GM08714 (cell line): ENCODE data around the gene CISH.

ENCODE experiments used
- H3K4me3 ChIP-seq: fragments of 200-500 bp; sonication (Bioruptor generic); 2 replicates; pipeline ENCODE4 v1.5.1; 2014; ENCODE audit warnings: mild to moderate bottlenecking, low read length, inconsistent platforms
- ZNF274 ChIP-seq: IDR thresholded peaks from 2 replicates; pipeline ENCODE4 v1.6.1; 2012; ENCODE audit warnings: mild to moderate bottlenecking, low read depth, low read length

Gene CISH

GRCh38 chr3:50570508-50571279 is 40.9 kb downstream of the CISH start:
- no peak for TF ChIP-seq ZNF274
- H3K4me3 ChIP-seq: no peak overlapping the region

- TF ChIP-seq ZNF274: no peak
- H3K4me3 ChIP-seq: peak within 1 kb of the TSS; percentile 87
These were observed 42.4 kb downstream of the CISH start, which contains the start of gene HEMK1 for GRCh38 chr3:50568947-50569749. Gene HEMK1, plus strand, starts transcription at chr3:50569522. Its CDS starts 1,583 bp downstream, at chr3:50571105.

GRCh38 chr3:50567386-50568167 is 44.0 kb downstream of the CISH start, which contains the start of gene C3orf18:
Gene C3orf18, minus strand, starts transcription at chr3:50567747. Its CDS starts 2,048 bp downstream, at chr3:50565699.
- TF ChIP-seq ZNF274: no peak
- peak within 1 kb of the TSS; percentile 87; the same call in 1 of the 2 replicates for H3K4me3 ChIP-seq

- H3K4me3 ChIP-seq: peak overlapping the region; percentile 26; the same call in 1 of the 2 replicates
- no peak for TF ChIP-seq ZNF274
These were observed 44.6 kb downstream of the CISH start for GRCh38 chr3:50567011-50567385.

- no peak overlapping the region for H3K4me3 ChIP-seq
- TF ChIP-seq ZNF274: no peak
These were observed 47.3 kb downstream of the CISH start for GRCh38 chr3:50564321-50564720.

GRCh38 chr3:50563867-50564266 is 47.7 kb downstream of the CISH start:
- no peak overlapping the region for H3K4me3 ChIP-seq
- TF ChIP-seq ZNF274: no peak

GRCh38 chr3:50562861-50563260 is 48.7 kb downstream of the CISH start:
- TF ChIP-seq ZNF274: no peak
- no peak overlapping the region for H3K4me3 ChIP-seq

- H3K4me3 ChIP-seq: no peak overlapping the region
- no peak for TF ChIP-seq ZNF274
These were observed 51.9 kb downstream of the CISH start for GRCh38 chr3:50559702-50560101.

- no peak overlapping the region for H3K4me3 ChIP-seq
- no peak for TF ChIP-seq ZNF274
These were observed 53.7 kb downstream of the CISH start for GRCh38 chr3:50557915-50558314.

GRCh38 chr3:50557106-50557505 is 54.5 kb downstream of the CISH start:
- no peak for TF ChIP-seq ZNF274

More at GRCh38 chr3:50557106-50557505, 54.5 kb downstream of the CISH start:
- no peak overlapping the region for H3K4me3 ChIP-seq
